ENCODE measurements around the gene ASB4. TPM values are rescaled to one million over a fixed set of nuclear protein-coding genes. Genes with fewer than 3 reads are reported as not detected.

ASB4 gene
- polyA plus RNA-seq, 1 experiment, result not detected

- H3K27me3 ChIP-seq (ENCODE audit: control insufficient read depth, insufficient read depth, low read length), result no peaks in the 10 kb centered on the region
- H3K4me3 ChIP-seq (ENCODE audit: low read depth, low read length), result no peak overlapping the region
- CTCF ChIA-PET, result interaction anchor here (1.1 to 1.2 kb wide), 2 partner anchors 127 to 1655 kb away, joined by 3 to 4 read pairs; no protein-coding TSS in a partner anchor
- DNase-seq (ENCODE audit: low read depth), result no peak
- no peaks in the 10 kb centered on the region for H3K36me3 ChIP-seq (ENCODE audit: control insufficient read depth, insufficient read depth, low read length)
- POLR2A ChIA-PET, result no interaction called here
- TF ChIP-seq, protein P1, sequence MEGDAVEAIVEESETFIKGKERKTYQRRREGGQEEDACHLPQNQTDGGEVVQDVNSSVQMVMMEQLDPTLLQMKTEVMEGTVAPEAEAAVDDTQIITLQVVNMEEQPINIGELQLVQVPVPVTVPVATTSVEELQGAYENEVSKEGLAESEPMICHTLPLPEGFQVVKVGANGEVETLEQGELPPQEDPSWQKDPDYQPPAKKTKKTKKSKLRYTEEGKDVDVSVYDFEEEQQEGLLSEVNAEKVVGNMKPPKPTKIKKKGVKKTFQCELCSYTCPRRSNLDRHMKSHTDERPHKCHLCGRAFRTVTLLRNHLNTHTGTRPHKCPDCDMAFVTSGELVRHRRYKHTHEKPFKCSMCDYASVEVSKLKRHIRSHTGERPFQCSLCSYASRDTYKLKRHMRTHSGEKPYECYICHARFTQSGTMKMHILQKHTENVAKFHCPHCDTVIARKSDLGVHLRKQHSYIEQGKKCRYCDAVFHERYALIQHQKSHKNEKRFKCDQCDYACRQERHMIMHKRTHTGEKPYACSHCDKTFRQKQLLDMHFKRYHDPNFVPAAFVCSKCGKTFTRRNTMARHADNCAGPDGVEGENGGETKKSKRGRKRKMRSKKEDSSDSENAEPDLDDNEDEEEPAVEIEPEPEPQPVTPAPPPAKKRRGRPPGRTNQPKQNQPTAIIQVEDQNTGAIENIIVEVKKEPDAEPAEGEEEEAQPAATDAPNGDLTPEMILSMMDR (IDR thresholded peaks at IDR 0.05; ENCODE audit: insufficient read depth, low read depth, low read length), result no peak
Measured at GRCh38 chr7:95556777-95557176, 71.0 kb downstream of the ASB4 start.

DNA sequence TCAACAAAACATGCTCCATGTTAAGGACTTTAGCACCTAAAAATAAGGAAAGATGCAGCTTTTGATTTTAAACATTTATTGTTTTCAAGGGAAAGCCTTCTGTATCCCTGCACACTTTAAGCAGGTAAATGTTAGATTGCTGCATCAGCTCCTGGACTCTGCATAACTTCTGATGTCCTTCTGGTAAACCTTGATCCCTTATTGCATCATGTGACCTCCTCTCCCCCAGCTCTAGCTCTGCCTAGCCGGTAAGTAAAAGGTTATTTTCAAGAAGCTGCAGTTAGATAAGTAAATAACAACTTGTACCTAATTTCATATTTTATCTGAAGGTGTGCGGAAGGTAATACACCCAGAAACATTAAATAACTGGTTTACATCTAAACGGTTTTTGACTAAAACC is 73.1 kb downstream of the ASB4 start:
- H3K36me3 ChIP-seq (ENCODE audit: control insufficient read depth, insufficient read depth, low read length), result no peaks in the 10 kb centered on the region
- DNase-seq (ENCODE audit: low read depth), result no peak
- no peak overlapping the region for H3K4me3 ChIP-seq (ENCODE audit: low read depth, low read length)
- no peaks in the 10 kb centered on the region for H3K27me3 ChIP-seq (ENCODE audit: control insufficient read depth, insufficient read depth, low read length)
- CTCF ChIA-PET, result interaction anchor here (0.7 to 3.4 kb wide), 5 partner anchors 9 to 140 kb away, joined by 3 to 14 read pairs (median 4); no protein-coding TSS in a partner anchor
- POLR2A ChIA-PET, result no interaction called here
- TF ChIP-seq, protein P1 (IDR thresholded peaks at IDR 0.05; ENCODE audit: insufficient read depth, low read depth, low read length), result no peak

GRCh38 chr7:95560674-95561073 is 74.9 kb downstream of the ASB4 start:
- POLR2A ChIA-PET, result no interaction called here
- Histone ChIP-seq H3K36me3 (ENCODE audit: control insufficient read depth, insufficient read depth, low read length) (no peaks in the 10 kb centered on the region), H3K27me3 (ENCODE audit: control insufficient read depth, insufficient read depth, low read length) (no peaks in the 10 kb centered on the region), H3K4me3 (ENCODE audit: low read depth, low read length) (no peak overlapping the region)
- TF ChIP-seq, protein P1 (IDR thresholded peaks at IDR 0.05; ENCODE audit: insufficient read depth, low read depth, low read length), result no peak
- DNase-seq (ENCODE audit: low read depth), result no peak
- CTCF ChIA-PET, result interaction anchor here (0.6 to 3.4 kb wide), 3 partner anchors 15 to 311 kb away, joined by 3 to 14 read pairs (median 3); no protein-coding TSS in a partner anchor

DNA sequence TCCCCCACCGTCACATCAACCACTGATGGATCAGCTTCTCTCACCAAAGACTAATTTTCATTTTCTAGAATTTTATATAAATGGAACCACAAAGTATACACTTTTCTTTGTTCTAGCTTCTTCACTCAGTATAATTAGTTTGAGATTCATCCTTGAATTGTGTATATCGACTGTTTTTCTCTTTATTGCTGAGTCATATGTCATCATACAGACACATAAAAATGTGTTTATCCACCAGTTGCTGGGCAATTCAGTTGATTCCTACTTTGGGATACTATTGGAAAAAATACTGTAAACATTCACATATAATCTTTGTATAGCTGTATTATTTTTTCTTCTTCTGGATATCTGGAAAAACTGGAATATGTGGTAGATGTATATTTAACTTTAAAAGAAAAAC is 84.0 kb downstream of the ASB4 start:
- DNase-seq (ENCODE audit: low read depth), result no peak
- no peak overlapping the region for H3K4me3 ChIP-seq (ENCODE audit: low read depth, low read length)
- POLR2A ChIA-PET, result no interaction called here
- CTCF ChIA-PET, result interaction anchor here (1.1 kb wide), 1 partner anchor 11 kb away, joined by 3 read pairs; no protein-coding TSS in a partner anchor
- H3K36me3 ChIP-seq (ENCODE audit: control insufficient read depth, insufficient read depth, low read length), result no peaks in the 10 kb centered on the region
- TF ChIP-seq, protein P1 (IDR thresholded peaks at IDR 0.05; ENCODE audit: insufficient read depth, low read depth, low read length), result no peak
- no peaks in the 10 kb centered on the region for H3K27me3 ChIP-seq (ENCODE audit: control insufficient read depth, insufficient read depth, low read length)

DNA sequence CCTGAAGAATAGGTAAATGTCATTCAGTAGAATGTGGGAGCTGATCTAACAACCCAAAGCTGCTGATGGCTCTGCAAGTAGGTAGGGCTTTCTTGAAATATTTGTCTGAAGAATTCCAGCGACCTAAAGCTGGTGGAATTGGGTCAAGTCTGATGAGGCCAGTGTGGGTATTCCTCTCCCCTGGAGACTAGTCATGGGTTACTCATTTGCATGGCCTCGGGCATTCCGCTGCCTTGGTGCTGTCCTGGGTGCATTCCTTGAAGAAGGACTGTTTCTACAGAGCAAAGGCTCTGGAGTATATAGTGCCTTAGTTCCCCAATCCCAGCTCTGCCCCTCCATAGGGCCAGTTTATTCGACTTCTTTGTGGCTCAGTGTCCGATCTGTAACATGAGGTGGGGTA is 91.4 kb downstream of the ASB4 start:
- POLR2A ChIA-PET, result no interaction called here
- TF ChIP-seq, protein P1 (IDR thresholded peaks at IDR 0.05; ENCODE audit: insufficient read depth, low read depth, low read length), result no peak
- CTCF ChIA-PET, result no interaction called here
- Histone ChIP-seq H3K27me3 (ENCODE audit: control insufficient read depth, insufficient read depth, low read length) (no peaks in the 10 kb centered on the region), H3K36me3 (ENCODE audit: control insufficient read depth, insufficient read depth, low read length) (no peaks in the 10 kb centered on the region), H3K4me3 (ENCODE audit: low read depth, low read length) (no peak overlapping the region)
- no peak for DNase-seq (ENCODE audit: low read depth)

Data from BJ (cell line).